Activated CD8-positive, alpha-beta memory T cell treated with anti-CD3 and anti-CD28 coated beads for 48 hours (primary cell): ENCODE measurements around the gene KIF19.
"Not testable (repeated sequence)": the region's sequence is repeated elsewhere in the genome, so short reads cannot be mapped to it uniquely, and the experiment has no call there.

ENCODE experiments used
- DNase-seq, 3 experiments: peaks; one replicate each; pipeline ENCODE4 v3.0.0-alpha.2; 2020; ENCODE audit warnings: low read depth in 2 of 3, low spot score in 2 of 3

KIF19 gene

GRCh38 chr17:74389084-74389753, 63.2 kb downstream of the KIF19 start:
- DNase-seq = no peak

GRCh38 chr17:74389937-74390679, 64.1 kb downstream of the KIF19 start:
- DNase-seq = no peak

GRCh38 chr17:74390680-74391653, 64.9 kb downstream of the KIF19 start:
- DNase-seq = no peak

GRCh38 chr17:74391771-74392170, 65.7 kb downstream of the KIF19 start:
- DNase-seq = no peak

GRCh38 chr17:74392848-74393247, 66.8 kb downstream of the KIF19 start:
- no peak for DNase-seq

- DNase-seq = no peak
Observed at GRCh38 chr17:74393346-74393942, 67.4 kb downstream of the KIF19 start.

- DNase-seq = no peak
Observed at GRCh38 chr17:74394275-74394950, 68.4 kb downstream of the KIF19 start.

- DNase-seq = no peak
Observed at GRCh38 chr17:74394977-74395376, 69.0 kb downstream of the KIF19 start.

- no peak for DNase-seq
Observed at GRCh38 chr17:74396567-74396966, 70.5 kb downstream of the KIF19 start.

GRCh38 chr17:74402048-74402447, 76.0 kb downstream of the KIF19 start:
- DNase-seq = no peak

GRCh38 chr17:74403512-74404137, 77.6 kb downstream of the KIF19 start:
- no peak for DNase-seq

- no peak for DNase-seq
Observed at GRCh38 chr17:74404218-74404617, 78.2 kb downstream of the KIF19 start.

- DNase-seq = no peak
Observed at GRCh38 chr17:74404789-74405188, 78.8 kb downstream of the KIF19 start.

- DNase-seq = not testable (repeated sequence)
Observed at GRCh38 chr17:74405311-74405710, 79.3 kb downstream of the KIF19 start.
